ENCODE data around the gene BEND5. TPM values are rescaled to one million over a fixed set of nuclear protein-coding genes. Genes with fewer than 3 reads are reported as not detected.

The BEND5 gene
- total and polyA plus RNA-seq, 4 donors, result 1.3 to 10.1 (median 6.3) TPM

DNA sequence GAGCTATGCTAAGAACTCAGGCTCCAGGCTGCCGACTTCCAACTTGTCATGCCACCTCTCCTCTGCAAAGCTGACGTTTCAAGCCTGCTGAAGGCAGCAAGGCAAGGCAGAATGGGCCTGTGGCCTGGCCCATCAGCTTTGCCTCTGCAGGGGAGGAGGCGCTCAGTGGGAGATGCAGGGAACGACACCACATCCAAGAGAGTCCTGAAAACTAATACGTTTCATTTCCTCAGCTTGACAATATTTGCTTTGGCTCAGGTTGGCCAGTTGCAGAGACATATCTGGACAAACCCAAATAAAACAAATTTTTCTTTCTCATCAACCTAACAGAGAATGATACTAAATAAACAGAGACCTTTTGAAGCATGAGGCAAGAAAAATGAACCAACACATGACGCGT is 35.3 kb downstream of the BEND5 start:
- no peak overlapping the region for H3K27ac ChIP-seq (ENCODE audit: low read depth in 1 of 2, low read length in 1 of 2)
- DNase-seq, result no peak
- 83 to 86% methylated on average over 7 of the region's 7 CpGs for WGBS, 2 donors

DNA sequence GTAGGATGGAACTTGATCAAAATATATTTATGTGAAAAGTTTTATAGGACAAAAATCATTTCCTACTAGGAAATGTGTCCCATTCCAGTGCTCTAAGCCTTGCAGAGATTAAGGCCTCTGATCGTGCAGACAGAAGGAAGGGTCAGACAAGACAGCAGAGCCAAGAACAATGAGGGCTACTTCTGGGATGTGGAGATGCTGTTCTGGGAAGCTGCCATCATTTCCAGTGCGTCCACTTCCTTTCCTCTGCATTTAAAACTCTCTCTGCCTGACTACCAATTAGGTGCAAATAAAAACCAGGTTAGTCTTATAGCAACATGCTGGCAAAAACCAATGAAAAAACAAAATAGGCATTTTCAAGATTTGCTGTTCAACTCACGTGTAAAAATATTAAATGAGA is 36.1 kb downstream of the BEND5 start:
- Histone ChIP-seq H3K27ac (ENCODE audit: low read depth in 1 of 2, low read length in 1 of 2) (no peak overlapping the region), H3K9me3 (ENCODE audit: control insufficient read depth in 4 of 4, insufficient read depth in 3 of 4, low read length in 3 of 4) (no peaks in the 10 kb centered on the region), H3K27me3 (ENCODE audit: control insufficient read depth in 3 of 3, insufficient read depth in 3 of 3, low read length in 2 of 3) (no peaks in the 10 kb centered on the region), H3K9ac (ENCODE audit: insufficient read depth in 1 of 2, low read length in 2 of 2) (no peak overlapping the region), H3K36me3 (ENCODE audit: control insufficient read depth in 4 of 4, insufficient read depth in 4 of 4, low read length in 4 of 4) (peaks cover 4 to 38% (median 21%) of the 10 kb centered on the region in 4 donors), H3K4me3 (no peak overlapping the region), H3K4me1 (ENCODE audit: control insufficient read depth in 5 of 5, insufficient read depth in 5 of 5, low read length in 5 of 5) (peaks cover 0 to under 1% (median 0%) of the 10 kb centered on the region in 5 donors)
- TF ChIP-seq, protein P1, sequence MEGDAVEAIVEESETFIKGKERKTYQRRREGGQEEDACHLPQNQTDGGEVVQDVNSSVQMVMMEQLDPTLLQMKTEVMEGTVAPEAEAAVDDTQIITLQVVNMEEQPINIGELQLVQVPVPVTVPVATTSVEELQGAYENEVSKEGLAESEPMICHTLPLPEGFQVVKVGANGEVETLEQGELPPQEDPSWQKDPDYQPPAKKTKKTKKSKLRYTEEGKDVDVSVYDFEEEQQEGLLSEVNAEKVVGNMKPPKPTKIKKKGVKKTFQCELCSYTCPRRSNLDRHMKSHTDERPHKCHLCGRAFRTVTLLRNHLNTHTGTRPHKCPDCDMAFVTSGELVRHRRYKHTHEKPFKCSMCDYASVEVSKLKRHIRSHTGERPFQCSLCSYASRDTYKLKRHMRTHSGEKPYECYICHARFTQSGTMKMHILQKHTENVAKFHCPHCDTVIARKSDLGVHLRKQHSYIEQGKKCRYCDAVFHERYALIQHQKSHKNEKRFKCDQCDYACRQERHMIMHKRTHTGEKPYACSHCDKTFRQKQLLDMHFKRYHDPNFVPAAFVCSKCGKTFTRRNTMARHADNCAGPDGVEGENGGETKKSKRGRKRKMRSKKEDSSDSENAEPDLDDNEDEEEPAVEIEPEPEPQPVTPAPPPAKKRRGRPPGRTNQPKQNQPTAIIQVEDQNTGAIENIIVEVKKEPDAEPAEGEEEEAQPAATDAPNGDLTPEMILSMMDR (IDR thresholded peaks at IDR 0.05; ENCODE audit: control extremely low read depth, extremely low read depth), result no peak
- DNase-seq (no peak), ATAC-seq (ENCODE audit: insufficient read depth, low FRiP score) (no peak)
- WGBS, 2 donors, result 79 to 82% methylated on average over 3 of the region's 3 CpGs

More for the DNA sequence above, 35.3 kb downstream of the BEND5 start:
- Histone ChIP-seq H3K4me3 (no peak overlapping the region), H3K27me3 (ENCODE audit: control insufficient read depth in 3 of 3, insufficient read depth in 3 of 3, low read length in 2 of 3) (no peaks in the 10 kb centered on the region), H3K9ac (ENCODE audit: insufficient read depth in 1 of 2, low read length in 2 of 2) (no peak overlapping the region), H3K36me3 (ENCODE audit: control insufficient read depth in 4 of 4, insufficient read depth in 4 of 4, low read length in 4 of 4) (peaks cover 2 to 34% (median 17%) of the 10 kb centered on the region in 4 donors), H3K9me3 (ENCODE audit: control insufficient read depth in 4 of 4, insufficient read depth in 3 of 4, low read length in 3 of 4) (no peaks in the 10 kb centered on the region), H3K4me1 (ENCODE audit: control insufficient read depth in 5 of 5, insufficient read depth in 5 of 5, low read length in 5 of 5) (no peaks in the 10 kb centered on the region)
- ATAC-seq (ENCODE audit: insufficient read depth, low FRiP score), result no peak
- TF ChIP-seq, protein P1 (IDR thresholded peaks at IDR 0.05; ENCODE audit: control extremely low read depth, extremely low read depth), result no peak

DNA sequence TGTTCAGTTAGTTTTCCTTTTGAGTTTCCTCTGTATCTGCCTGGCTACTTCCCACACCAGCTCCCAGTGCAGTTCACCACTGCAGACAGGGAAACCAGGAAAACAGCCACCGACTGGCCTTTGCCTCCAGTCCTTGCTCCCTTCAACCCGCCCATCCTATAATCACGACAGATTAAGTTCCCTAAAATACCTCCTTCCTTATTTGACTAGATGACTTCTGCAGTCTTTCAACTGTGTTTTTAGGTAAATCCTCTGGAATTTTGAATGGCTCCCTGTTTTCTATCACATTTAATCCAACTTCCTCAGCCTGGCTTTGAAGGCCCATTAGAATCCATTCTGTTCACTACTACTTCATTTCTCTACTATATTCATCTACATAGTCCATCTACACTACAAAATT is 37.6 kb downstream of the BEND5 start:
- Histone ChIP-seq H3K27ac (ENCODE audit: low read depth in 1 of 2, low read length in 1 of 2) (no peak overlapping the region), H3K36me3 (ENCODE audit: control insufficient read depth in 4 of 4, insufficient read depth in 4 of 4, low read length in 4 of 4) (peaks cover 12 to 47% (median 26%) of the 10 kb centered on the region in 4 donors), H3K4me3 (no peak overlapping the region), H3K4me1 (ENCODE audit: control insufficient read depth in 5 of 5, insufficient read depth in 5 of 5, low read length in 5 of 5) (peaks cover 0 to 2% (median 0%) of the 10 kb centered on the region in 5 donors), H3K27me3 (ENCODE audit: control insufficient read depth in 3 of 3, insufficient read depth in 3 of 3, low read length in 2 of 3) (no peaks in the 10 kb centered on the region), H3K9me3 (ENCODE audit: control insufficient read depth in 4 of 4, insufficient read depth in 3 of 4, low read length in 3 of 4) (no peaks in the 10 kb centered on the region), H3K9ac (ENCODE audit: insufficient read depth in 1 of 2, low read length in 2 of 2) (no peak overlapping the region)
- 61 to 67% methylated on average over 3 of the region's 3 CpGs for WGBS, 2 donors
- DNase-seq (no peak), ATAC-seq (ENCODE audit: insufficient read depth, low FRiP score) (no peak)
- TF ChIP-seq, protein P1 (IDR thresholded peaks at IDR 0.05; ENCODE audit: control extremely low read depth, extremely low read depth), result no peak

DNA sequence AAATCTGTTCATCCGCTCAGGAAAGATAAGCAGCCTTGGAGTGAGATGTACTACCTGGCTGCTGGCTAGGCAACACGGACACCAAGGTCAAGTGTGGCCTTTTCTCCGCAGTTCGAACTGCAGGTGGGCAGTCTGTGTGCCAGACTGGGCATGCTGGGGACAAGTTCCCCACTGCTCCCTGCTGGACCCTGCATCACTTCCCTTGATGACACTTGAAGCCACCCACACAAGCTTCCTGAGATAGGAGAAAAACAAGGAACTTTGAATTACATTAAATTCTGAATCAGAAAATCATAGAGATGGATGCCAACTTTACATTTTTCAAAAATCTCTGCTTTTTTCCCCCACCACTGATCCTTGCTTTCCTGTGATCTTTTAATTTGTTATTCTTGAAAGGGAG is 38.3 kb downstream of the BEND5 start:
- TF ChIP-seq, protein P1 (IDR thresholded peaks at IDR 0.05; ENCODE audit: control extremely low read depth, extremely low read depth), result no peak
- ATAC-seq (ENCODE audit: insufficient read depth, low FRiP score) (no peak), DNase-seq (no peak)
- H3K36me3 ChIP-seq (ENCODE audit: control insufficient read depth in 4 of 4, insufficient read depth in 4 of 4, low read length in 4 of 4), result peaks cover 14 to 53% (median 29%) of the 10 kb centered on the region in 4 donors
- no peak overlapping the region for H3K4me3 ChIP-seq
- peaks cover 0 to 2% (median 0%) of the 10 kb centered on the region in 5 donors for H3K4me1 ChIP-seq (ENCODE audit: control insufficient read depth in 5 of 5, insufficient read depth in 5 of 5, low read length in 5 of 5)
- no peak overlapping the region for H3K27ac ChIP-seq (ENCODE audit: low read depth in 1 of 2, low read length in 1 of 2)
- no peak overlapping the region for H3K9ac ChIP-seq (ENCODE audit: insufficient read depth in 1 of 2, low read length in 2 of 2)
- 95 to 99% methylated on average over 4 of the region's 4 CpGs for WGBS, 2 donors
- no peaks in the 10 kb centered on the region for H3K27me3 ChIP-seq (ENCODE audit: control insufficient read depth in 3 of 3, insufficient read depth in 3 of 3, low read length in 2 of 3)
- no peaks in the 10 kb centered on the region for H3K9me3 ChIP-seq (ENCODE audit: control insufficient read depth in 4 of 4, insufficient read depth in 3 of 4, low read length in 3 of 4)
